ENCODE results near the gene POR.

POR gene

GRCh38 chr7:75916685-75917634, 2.0 kb downstream of the POR start:
- DNase-seq (ENCODE audit: low read depth), result no peak

- no peak for DNase-seq (ENCODE audit: low read depth)
Measured at GRCh38 chr7:75920431-75921161, 5.6 kb downstream of the POR start.

- no peak for DNase-seq (ENCODE audit: low read depth)
Measured at GRCh38 chr7:75921479-75921878, 6.5 kb downstream of the POR start.

DNA sequence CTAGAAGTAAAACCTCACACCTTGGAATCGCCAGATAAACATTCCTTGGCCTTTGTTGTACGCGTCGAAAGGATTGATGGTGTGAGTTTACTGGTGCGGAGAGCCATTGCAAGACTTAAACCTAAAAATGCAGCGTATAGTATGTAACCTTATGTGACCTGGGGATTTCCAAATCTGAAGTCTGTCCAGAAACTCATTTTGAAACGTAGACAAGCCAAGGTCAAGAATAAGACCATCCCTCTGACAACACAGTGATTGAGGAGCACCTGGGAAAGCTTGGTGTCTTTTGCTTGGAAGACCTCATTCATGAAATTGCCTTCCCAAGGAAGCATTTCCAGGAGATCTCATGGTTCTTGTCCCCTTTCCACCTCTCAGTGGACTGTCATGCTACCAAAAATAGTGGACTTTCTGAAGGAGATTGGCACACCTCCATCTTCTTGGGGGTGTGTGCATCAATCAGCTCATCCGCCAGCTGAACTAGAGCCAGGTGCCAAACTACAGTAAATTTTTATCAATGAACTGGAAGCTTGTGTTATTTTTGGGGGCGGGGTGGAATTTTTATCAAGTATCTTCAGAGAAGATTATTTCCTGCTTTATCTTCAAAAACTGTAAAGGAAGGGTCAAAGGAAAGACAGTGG, 8.1 kb downstream of the POR start:
- no peak for DNase-seq (ENCODE audit: low read depth)

DNA sequence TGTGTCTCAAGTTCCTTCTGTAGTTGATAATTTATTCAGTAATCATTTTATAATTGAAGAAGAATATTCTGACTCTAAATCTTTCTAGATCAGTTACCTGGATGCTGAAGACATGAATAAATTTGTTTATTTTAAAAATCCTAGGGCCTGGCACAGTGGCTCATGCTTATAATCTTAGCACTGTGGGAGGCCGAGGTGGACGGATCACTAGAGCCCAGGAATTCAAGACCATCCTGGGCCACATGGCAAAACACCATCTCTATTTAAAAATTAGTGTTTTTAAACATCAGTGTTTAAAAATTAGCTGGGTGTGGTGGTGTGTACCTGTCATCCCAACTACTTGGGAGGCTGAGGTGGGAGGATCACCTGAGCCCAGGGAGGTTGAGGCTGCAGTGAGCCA, 9.3 kb downstream of the POR start:
- DNase-seq (ENCODE audit: low read depth), result no peak

GRCh38 chr7:75924889-75925288, 9.9 kb downstream of the POR start:
- DNase-seq (ENCODE audit: low read depth), result no peak

GRCh38 chr7:75925717-75926435, 10.9 kb downstream of the POR start:
- no peak for DNase-seq (ENCODE audit: low read depth)

DNA sequence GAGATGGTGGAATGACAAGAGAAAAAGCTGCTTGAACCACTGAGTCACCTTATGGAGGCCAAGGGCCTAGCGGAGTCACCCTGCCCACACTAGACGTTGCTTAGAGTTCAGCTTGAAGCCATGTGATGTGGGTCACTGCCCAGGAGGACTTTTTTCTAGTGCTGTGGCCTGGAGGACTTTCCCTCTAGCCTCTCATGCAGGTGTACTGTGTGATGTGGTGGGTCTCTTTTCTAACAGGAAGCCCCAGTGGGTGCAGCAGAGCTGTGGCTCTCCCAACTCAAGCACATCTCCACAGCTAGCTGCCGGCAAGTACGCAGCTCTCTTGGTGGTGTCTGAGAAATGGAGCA, 13.6 kb downstream of the POR start:
- DNase-seq (ENCODE audit: low read depth), result no peak

- DNase-seq (ENCODE audit: low read depth), result no peak
Measured at GRCh38 chr7:75931680-75932079, 16.7 kb downstream of the POR start.

DNA sequence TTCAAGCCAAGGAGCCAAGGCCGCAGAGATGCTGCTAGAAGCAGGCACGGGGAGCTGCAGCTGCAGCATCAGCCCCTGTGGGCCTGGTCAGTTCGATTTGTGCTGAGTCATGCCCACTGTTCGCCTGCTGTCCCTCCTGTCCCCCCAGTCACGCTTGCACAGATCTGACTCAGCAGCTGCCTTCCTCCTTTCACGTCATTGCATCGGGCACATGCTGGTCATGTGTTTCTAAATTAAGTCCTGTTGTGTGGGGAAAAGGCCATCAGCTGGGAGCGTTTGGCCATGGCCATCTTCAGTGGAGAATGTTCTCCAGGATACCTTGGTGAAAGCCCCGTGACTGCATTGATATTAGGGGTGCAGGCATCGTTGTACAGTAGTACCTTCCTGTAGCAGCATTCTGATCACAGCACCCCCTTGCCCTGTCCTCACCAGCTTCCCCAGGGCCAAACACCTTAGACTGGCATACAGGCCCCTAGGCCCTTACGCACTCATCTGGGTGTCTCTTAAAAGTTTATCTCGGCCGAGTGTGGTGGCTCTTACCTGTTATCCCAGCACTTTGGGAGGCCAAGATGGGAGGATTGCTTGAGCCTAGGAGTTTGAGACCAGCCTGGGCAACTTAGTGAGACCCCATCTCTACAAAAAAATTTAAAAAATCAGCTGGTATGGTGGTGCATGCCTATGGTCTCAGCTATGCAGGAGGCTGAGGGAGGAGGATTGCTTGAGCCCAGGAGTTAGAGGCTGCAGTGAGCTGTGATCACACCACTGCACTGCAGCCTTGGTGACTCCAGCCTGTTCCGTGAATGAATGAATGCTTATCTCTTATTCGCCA, 23.2 kb downstream of the POR start:
- peak; percentile 65 for DNase-seq (ENCODE audit: low read depth)

GRCh38 chr7:75938921-75939320, 24.0 kb downstream of the POR start:
- DNase-seq (ENCODE audit: low read depth), result no peak

GRCh38 chr7:75943864-75944263, 28.9 kb downstream of the POR start:
- no peak for DNase-seq (ENCODE audit: low read depth)

DNA sequence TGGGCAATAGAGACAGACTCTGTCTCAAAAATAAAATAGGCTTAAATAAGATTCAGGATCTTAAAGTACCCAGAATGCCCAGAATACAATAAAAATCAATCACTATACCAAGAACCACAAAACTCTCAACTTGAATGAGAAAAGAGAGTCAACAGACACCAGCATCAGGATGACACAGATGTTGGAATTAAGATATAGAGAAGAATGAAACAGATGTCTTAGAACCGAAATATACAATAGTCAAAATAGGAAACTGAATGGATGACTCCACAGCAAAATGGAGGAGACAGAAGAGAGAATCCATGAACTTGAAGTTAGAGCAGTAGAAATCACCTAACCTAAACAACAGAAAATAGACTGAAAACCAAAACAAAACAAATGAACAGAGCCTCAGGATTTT, 29.6 kb downstream of the POR start:
- no peak for DNase-seq (ENCODE audit: low read depth)

GRCh38 chr7:75945297-75946168, 30.6 kb downstream of the POR start:
- no peak for DNase-seq (ENCODE audit: low read depth)

GRCh38 chr7:75946207-75946855, 31.4 kb downstream of the POR start:
- no peak for DNase-seq (ENCODE audit: low read depth)

GRCh38 chr7:75948179-75948578, 33.2 kb downstream of the POR start:
- DNase-seq (ENCODE audit: low read depth), result no peak

DNA sequence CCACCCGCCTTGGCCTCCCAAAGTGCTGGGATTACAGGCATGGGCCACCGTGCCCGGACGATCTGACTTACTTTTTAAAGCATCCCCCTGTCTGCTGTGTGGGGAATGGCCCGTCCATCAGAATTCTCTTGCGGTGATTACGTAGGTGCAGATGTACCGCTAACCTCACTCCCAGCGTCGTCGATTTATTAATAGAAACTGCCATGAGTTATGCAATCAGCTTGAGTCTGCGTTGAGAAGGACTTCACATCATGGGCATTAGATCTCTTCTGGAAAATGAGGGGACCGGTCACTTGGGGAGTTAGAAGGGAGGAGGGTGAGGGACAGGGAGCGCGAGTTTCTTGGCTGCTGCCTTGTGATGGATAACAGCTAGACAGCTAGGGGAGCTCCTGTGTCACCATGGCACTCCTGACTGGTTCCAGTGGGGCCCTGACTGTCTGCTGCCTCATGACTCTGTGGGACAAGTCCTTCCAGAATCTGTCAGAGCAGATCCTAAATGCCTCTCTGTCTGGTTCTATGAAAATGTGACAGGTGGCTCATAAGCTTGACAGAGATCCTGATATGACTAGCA, 35.2 kb downstream of the POR start:
- DNase-seq (ENCODE audit: low read depth), result no peak

- peak; percentile 31 for DNase-seq (ENCODE audit: low read depth)
Measured at GRCh38 chr7:75951506-75951905, 36.6 kb downstream of the POR start.

- DNase-seq (ENCODE audit: low read depth), result no peak
Measured at GRCh38 chr7:75953431-75953830, 38.5 kb downstream of the POR start.

All from non-pigmented ciliary epithelial cell (primary cell).